ENCODE results near the gene HBS1L. TPM values are rescaled to one million over a fixed set of nuclear protein-coding genes. Genes with fewer than 3 reads are reported as not detected.
A peak's percentile ranks its signal among the peaks of the same experiment; 100 is the strongest.
"Not testable (repeated sequence)": the region's sequence is repeated elsewhere in the genome, so short reads cannot be mapped to it uniquely, and the experiment has no call there.

The HBS1L gene
- total RNA-seq, 2 donors from 2014 or later, result 21.3 to 29.0 TPM

DNA sequence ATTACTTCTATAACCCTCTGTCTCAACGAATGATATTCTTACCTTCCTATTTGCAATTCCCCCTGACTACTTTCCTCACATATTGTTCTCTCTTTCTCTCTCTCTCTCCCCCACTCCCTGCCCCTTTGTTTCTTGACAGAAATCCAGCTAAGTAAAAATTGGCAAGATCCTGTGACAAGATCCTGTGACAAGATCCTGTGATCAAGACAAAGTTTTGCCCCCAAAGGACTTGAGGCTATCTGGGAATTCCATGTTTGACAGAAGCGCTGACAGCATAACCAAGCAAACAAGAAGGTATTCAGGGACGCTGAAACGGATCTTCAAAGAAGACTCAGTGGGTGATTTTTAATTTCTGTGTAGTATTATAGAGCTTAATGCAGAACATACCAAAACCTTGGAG, 5.5 kb upstream of the HBS1L start:
- intact Hi-C loops (cut with DNase I), result no loop called here
- TF ChIP-seq, protein P1, sequence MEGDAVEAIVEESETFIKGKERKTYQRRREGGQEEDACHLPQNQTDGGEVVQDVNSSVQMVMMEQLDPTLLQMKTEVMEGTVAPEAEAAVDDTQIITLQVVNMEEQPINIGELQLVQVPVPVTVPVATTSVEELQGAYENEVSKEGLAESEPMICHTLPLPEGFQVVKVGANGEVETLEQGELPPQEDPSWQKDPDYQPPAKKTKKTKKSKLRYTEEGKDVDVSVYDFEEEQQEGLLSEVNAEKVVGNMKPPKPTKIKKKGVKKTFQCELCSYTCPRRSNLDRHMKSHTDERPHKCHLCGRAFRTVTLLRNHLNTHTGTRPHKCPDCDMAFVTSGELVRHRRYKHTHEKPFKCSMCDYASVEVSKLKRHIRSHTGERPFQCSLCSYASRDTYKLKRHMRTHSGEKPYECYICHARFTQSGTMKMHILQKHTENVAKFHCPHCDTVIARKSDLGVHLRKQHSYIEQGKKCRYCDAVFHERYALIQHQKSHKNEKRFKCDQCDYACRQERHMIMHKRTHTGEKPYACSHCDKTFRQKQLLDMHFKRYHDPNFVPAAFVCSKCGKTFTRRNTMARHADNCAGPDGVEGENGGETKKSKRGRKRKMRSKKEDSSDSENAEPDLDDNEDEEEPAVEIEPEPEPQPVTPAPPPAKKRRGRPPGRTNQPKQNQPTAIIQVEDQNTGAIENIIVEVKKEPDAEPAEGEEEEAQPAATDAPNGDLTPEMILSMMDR (IDR thresholded peaks at IDR 0.05), result no peak
- no peak for TF ChIP-seq POLR2A (IDR thresholded peaks at IDR 0.05)
- no peaks in the 10 kb centered on the region for H3K27me3 ChIP-seq
- DNase-seq (no peak), ATAC-seq (no peak)
- no peaks in the 10 kb centered on the region for H3K36me3 ChIP-seq (replicated peaks in 1 of 2; ENCODE audit: insufficient read depth in 1 of 2, low read depth in 2 of 2)
- no peaks in the 10 kb centered on the region for H3K9me3 ChIP-seq
- no peak overlapping the region for H3K4me3 ChIP-seq
- no peaks in the 10 kb centered on the region for H3K4me1 ChIP-seq
- H3K27ac ChIP-seq, result no peak overlapping the region
- WGBS, 2 donors, result 58 to 64% methylated on average over 4 of the region's 4 CpGs

DNA sequence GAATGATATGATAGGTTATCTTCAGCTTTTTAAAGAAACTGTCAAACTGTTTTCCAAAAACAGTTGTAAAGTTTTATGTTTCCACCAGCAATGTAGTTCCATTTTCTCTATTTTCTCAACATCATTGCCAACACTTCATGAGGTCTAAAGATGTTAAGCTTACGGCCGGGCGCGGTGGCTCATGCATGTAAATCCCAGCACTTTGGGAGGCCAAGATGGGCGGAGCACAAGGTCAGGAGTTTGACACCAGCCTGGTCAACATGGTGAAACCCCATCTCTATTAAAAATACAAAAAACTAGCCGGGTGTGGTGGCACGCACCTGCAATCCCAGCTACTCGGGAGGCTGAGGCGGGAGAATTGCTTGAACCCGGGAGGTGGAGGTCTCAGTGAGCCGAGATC, 3.7 kb upstream of the HBS1L start:
- H3K4me3 ChIP-seq; ATAC-seq; intact Hi-C loops (cut with DNase I); H3K36me3 ChIP-seq (replicated peaks in 1 of 2; ENCODE audit: insufficient read depth in 1 of 2, low read depth in 2 of 2); H3K27me3 ChIP-seq; H3K4me1 ChIP-seq; DNase-seq; H3K9me3 ChIP-seq; H3K27ac ChIP-seq: not testable (repeated sequence)
- 87 to 88% methylated on average over 11 of the region's 11 CpGs for WGBS, 2 donors

DNA sequence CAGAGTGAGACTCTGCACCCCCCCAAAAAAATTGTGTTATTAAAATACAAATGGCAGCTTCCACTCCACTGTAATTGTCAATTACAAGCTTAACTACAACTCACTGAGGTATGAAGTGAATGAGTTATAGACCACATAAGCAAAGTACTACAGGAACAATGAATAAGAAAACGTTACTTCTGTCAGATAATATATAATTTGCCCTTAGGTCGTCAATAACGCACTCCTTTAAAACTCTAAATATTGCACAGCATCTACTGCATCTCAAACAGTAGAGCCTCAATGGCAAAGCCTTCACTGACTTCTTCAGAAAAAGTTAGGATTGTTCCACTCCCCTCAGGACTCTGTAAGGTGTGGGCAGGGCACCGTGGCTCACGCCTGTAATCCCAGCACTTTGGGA, 2.0 kb upstream of the HBS1L start:
- H3K9me3 ChIP-seq, result no peaks in the 10 kb centered on the region
- TF ChIP-seq, protein P1 (IDR thresholded peaks at IDR 0.05), result no peak
- TF ChIP-seq POLR2A (IDR thresholded peaks at IDR 0.05), result no peak
- no peaks in the 10 kb centered on the region for H3K27me3 ChIP-seq
- no peak overlapping the region for H3K4me3 ChIP-seq
- intact Hi-C loops (cut with DNase I), result no loop called here
- H3K36me3 ChIP-seq (replicated peaks in 1 of 2; ENCODE audit: insufficient read depth in 1 of 2, low read depth in 2 of 2), result no peaks in the 10 kb centered on the region
- no peak for ATAC-seq
- no peak for DNase-seq
- H3K4me1 ChIP-seq, result peaks cover 22% of the 10 kb centered on the region
- H3K27ac ChIP-seq, result no peak overlapping the region
- 77 to 86% methylated on average over 5 of the region's 5 CpGs for WGBS, 2 donors

DNA sequence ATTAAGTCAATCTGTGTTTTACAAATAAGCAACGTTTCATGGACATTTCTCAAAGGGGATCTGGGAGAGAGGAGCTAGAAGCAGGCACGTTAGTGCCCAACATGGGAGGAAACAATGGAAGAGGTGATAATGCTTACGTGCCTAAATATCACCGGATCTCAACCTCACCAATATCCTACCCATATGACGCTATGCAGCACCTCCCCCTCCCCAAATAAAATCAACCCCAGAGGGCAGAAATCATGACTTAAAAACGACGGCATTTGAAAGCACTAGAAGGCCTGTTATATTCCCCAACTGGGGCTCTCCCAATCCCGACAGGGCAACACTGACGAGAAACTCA, 425 bp downstream of the HBS1L start:
- no peaks in the 10 kb centered on the region for H3K9me3 ChIP-seq
- H3K27me3 ChIP-seq, result no peaks in the 10 kb centered on the region
- intact Hi-C loops (cut with DNase I), result no loop called here
- H3K4me1 ChIP-seq, result peaks cover 22% of the 10 kb centered on the region
- peaks cover 0 to 3% of the 10 kb centered on the region in 2 donors for H3K36me3 ChIP-seq (replicated peaks in 1 of 2; ENCODE audit: insufficient read depth in 1 of 2, low read depth in 2 of 2)
- no peak for ATAC-seq
- no peak for DNase-seq
- no peak for TF ChIP-seq POLR2A (IDR thresholded peaks at IDR 0.05)
- TF ChIP-seq, protein P1 (IDR thresholded peaks at IDR 0.05), result no peak
- H3K27ac ChIP-seq, result peak overlapping the region; percentile 80 to 86 (median 84)
- peak overlapping the region; percentile 51 to 70 for H3K4me3 ChIP-seq
- WGBS, 2 donors, result 0% methylated on average over 7 to 9 of the region's 9 CpGs

DNA sequence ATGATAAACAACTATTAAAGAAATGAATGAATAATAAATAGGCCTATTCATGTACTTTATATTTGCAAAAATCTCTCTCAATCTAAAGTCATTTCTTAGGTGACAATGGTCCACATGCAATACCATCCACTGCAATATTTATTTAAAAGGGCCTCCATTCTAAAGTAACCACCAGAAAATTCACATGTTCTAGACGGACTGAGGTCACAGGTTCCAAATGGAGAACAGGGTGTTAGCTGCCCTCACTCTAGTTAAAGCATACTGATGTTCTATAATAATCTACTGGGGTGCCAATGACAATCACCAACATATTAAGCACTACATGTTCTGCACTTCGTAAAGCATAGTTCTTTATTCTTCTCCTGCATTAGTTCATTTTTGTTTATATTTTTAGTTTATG, 1.2 kb downstream of the HBS1L start:
- H3K36me3 ChIP-seq (replicated peaks in 1 of 2; ENCODE audit: insufficient read depth in 1 of 2, low read depth in 2 of 2), result peaks cover 0 to 3% of the 10 kb centered on the region in 2 donors
- H3K27ac ChIP-seq, result no peak overlapping the region
- 25 to 26% methylated on average over 2 of the region's 2 CpGs for WGBS, 2 donors
- H3K27me3 ChIP-seq, result no peaks in the 10 kb centered on the region
- peaks cover 22% of the 10 kb centered on the region for H3K4me1 ChIP-seq
- TF ChIP-seq, protein P1 (IDR thresholded peaks at IDR 0.05), result no peak
- TF ChIP-seq POLR2A (IDR thresholded peaks at IDR 0.05), result no peak
- intact Hi-C loops (cut with DNase I), result no loop called here
- no peaks in the 10 kb centered on the region for H3K9me3 ChIP-seq
- H3K4me3 ChIP-seq, result peak overlapping the region in 1 of 2 donors; percentile 70
- ATAC-seq, result no peak
- DNase-seq, result no peak

All from body of pancreas (tissue), 4 donors.